NCI-H748 treated with DMSO at 0.1 percent for 48 hours (cell line): ENCODE data around the gene JMJD1C.
"Not testable (repeated sequence)": the region's sequence is repeated elsewhere in the genome, so short reads cannot be mapped to it uniquely, and the experiment has no call there.

Source experiments
- DNase-seq: peaks from one replicate; lab custom pipeline; 2025; lab: John Stamatoyannopoulos, UW

Gene JMJD1C

GRCh38 chr10:63393050-63393449, 72.7 kb downstream of the JMJD1C start:
- no peak for DNase-seq

DNA sequence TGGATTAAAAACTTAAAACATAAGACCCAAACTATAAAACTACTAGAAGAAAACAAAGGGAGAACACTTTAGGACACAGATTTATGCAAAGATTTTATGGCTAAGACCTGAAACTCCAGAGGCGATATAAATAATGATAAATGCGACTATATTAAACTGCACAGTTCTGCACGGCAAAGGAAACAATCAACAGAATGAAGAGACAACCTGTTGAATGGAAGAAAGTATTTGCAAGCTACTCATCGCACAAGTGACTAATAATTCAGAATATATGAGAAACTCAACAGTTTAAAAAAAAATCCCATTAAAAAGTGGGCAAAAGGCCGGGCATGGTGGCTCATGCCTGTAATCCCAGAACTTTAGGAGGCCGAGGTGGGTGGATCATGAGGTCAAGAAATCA, 73.6 kb downstream of the JMJD1C start:
- DNase-seq = no peak

- no peak for DNase-seq
These were observed 74.0 kb downstream of the JMJD1C start for GRCh38 chr10:63391812-63392211.

DNA sequence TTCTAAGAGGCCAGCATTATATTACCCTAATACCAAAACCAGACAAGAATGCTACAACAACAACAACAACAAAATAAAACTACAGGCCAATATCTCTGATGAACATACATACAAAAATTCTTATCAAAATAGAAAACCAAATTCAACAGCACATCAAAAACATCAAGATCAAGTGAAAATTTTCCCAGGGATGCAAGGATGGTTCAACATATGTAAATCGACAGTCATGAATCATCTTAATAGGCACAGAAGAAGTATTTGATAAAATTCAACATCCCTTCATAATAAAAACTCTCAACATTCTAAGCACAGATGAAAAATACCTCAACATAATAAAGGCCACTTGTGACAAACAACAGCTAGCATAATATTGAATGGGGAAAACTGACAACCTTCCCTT, 75.3 kb downstream of the JMJD1C start:
- no peak for DNase-seq

- no peak for DNase-seq
These were observed 77.3 kb downstream of the JMJD1C start for GRCh38 chr10:63388421-63389031.

- no peak for DNase-seq
These were observed 80.5 kb downstream of the JMJD1C start for GRCh38 chr10:63385254-63385653.

DNA sequence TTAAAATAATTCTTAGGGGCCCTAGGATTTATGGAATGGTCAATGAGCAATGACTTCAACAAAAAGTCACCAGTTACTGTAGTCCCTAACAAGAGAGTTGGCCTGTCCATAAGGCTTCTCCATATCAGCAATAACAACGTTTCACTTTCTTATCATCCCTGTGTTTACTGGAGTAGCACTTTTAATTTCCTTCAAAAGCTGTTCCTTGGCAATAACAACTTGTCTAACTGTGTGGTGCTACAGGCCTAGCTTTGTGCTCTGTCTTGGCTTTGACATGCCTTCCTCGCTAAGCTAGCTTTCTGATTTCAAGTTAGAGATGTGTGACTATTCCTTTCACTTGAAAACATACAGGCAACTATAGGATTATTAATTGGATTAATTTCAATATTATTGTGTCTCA, 81.1 kb downstream of the JMJD1C start:
- no peak for DNase-seq

GRCh38 chr10:63384001-63384400, 81.8 kb downstream of the JMJD1C start:
- DNase-seq = no peak

GRCh38 chr10:63383141-63383540, 82.6 kb downstream of the JMJD1C start:
- no peak for DNase-seq

GRCh38 chr10:63382066-63382465, 83.7 kb downstream of the JMJD1C start:
- no peak for DNase-seq

DNA sequence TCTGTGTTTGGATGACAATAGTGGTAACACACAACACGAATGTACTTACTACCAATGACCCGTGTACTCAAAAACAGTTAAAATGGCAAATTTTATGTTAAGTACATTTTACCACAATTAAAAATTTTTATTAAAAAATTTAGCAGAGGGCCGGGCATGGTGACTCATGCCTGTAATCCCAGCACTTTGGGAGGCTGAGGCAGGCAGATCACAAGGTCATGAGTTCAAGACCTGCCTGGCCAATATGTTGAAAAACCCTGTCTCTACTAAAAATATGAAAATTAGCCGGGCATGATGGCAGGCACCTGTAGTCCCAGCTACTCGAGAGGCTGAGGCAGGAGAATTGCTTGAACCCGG, 88.5 kb downstream of the JMJD1C start:
- not testable (repeated sequence) for DNase-seq

DNA sequence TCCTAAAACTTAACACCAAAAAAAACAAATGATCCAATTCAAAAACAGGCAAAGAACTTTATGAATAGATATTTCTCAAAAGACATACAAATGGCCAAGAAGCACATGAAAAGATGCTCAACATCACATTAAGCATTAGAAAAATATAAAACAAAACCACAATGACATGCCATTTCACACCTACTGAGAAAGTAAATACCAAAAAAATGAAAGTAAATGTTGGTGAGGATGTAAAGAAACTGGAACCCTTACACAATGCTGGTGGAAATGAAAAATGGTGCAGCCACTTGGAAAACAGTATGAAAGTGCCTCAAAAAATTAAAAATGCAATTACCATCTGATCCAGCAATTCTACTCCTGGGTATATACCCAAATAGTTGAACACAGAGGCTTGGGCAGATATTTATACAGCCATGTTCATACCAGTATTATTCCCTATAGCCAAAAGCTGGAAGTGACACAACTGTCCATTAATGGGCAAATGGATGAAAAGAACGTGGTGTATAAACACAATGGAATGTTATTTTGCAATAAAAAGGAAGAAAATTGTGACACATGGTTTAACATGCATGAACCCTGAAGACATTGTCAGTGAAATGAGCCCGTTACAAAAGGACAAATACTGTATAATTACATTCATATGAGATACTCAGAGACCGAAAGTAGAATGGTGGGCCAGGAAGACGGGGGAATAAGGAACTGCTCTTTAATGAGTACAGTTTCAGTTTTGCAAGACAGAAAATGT, 89.0 kb downstream of the JMJD1C start:
- no peak for DNase-seq

DNA sequence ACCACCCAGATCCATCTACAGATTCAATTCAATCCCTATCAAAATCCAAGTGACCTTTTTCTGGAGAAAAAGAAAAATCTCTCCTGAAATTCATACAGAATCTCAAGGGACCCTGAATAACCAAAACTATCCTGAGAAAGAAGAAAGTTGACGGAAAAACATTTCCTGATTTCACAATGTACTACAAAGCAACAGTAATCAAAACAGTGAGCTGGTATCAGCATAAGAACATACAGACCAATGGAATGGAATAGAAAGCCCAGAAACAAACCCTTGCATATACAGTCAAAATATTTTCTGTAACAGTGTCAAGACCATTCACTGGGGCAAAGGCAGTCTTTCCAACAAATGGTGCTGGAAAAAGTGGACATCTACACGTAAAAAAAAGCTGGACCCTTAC, 89.9 kb downstream of the JMJD1C start:
- DNase-seq = no peak

DNA sequence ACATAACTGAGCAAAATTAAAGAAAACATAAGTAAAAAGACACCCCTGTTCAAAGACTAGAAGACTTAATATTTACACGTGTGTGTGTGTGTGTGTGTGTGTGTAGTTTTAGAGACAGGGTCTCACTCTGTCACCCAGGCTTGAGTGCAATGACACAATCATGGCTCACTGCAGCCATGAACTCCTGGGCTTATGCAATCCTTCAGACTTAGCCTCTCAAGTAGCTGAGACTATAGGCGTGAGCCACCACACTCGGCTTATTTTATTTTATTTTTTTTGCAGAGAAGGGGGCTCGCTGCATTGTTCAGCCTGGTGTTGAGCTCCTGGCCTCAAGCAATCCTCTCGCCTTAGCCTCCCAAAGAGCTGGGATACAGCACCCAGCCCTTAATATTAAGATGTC, 90.3 kb downstream of the JMJD1C start:
- no peak for DNase-seq

- DNase-seq = no peak
These were observed 90.8 kb downstream of the JMJD1C start for GRCh38 chr10:63374991-63375390.

GRCh38 chr10:63373176-63373575, 92.6 kb downstream of the JMJD1C start:
- DNase-seq = no peak

DNA sequence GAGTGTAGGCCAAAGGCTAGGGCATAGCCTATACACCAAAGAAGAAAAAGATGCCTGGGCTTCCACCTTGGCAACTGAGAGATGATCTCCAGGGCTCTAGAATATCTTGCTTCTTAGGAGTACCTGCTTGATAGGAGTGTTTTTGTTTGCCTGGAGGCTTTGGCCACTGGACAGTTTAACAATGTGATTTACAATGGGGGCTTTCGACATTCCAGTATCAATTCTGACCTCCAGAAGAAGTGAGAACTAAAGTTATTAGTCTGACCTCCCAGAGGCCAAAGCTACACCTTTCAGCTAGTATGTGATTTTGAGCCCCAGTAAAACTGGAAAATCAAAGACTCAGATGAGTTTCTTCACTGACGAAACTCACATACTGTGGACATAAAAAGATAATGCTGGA, 96.1 kb downstream of the JMJD1C start:
- no peak for DNase-seq

GRCh38 chr10:63368365-63368764, 97.4 kb downstream of the JMJD1C start:
- no peak for DNase-seq

- no peak for DNase-seq
These were observed 98.8 kb downstream of the JMJD1C start for GRCh38 chr10:63366933-63367332.

- no peak for DNase-seq
These were observed 99.6 kb downstream of the JMJD1C start for GRCh38 chr10:63365976-63366765.

GRCh38 chr10:63364918-63365317, 100.9 kb downstream of the JMJD1C start:
- DNase-seq = no peak

GRCh38 chr10:63363951-63364350, 101.8 kb downstream of the JMJD1C start:
- no peak for DNase-seq

DNA sequence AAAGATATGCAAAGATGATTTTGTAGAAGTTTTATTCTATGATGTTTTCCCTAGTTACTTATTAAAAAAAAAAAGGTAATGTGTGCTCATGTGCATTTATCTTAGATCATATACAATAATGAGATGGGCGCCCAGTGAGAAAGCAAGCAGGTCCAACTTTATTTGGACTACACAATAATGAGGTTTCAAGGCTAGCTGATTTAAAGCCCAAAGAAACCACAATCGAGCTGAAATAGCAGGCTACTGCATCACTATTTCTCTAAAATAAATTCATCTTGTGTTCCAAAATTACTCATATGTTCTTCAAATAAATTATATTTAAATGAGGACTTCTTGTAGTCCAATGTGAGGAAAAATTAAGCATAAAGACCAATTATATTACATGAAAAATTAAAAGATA, 110.1 kb downstream of the JMJD1C start:
- DNase-seq = no peak
